ENCODE data around the gene ZBED3.

DNA sequence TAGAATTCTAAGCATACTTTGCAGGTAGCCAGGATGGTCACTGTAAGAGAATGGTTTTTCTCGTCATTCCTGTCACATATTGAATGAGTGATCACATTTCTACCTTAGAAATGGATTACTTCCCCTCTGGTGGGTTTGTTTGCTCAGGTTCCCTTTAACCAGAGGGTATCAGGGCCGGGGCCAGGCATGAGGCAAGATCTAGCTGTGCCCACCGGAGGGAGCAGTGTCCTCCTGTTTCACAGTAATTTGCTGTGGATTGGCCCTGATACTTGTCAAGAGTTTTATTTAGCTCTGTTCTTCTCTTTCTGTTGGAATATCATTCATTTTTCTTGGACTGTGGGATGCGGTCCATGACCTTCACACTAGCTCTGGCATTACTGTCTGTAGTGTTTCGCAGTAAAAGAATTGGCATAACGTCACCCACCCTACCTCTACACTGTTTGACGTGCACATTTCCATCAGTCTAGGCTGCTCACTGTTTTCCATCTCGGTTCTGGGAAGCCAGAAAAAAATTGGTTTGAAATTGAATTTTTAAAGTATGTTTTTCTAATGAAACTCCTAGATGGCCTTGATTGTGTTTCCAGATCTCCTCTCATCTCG lies 42.4 kb upstream of the ZBED3 start:
- TF ChIP-seq, protein P1, sequence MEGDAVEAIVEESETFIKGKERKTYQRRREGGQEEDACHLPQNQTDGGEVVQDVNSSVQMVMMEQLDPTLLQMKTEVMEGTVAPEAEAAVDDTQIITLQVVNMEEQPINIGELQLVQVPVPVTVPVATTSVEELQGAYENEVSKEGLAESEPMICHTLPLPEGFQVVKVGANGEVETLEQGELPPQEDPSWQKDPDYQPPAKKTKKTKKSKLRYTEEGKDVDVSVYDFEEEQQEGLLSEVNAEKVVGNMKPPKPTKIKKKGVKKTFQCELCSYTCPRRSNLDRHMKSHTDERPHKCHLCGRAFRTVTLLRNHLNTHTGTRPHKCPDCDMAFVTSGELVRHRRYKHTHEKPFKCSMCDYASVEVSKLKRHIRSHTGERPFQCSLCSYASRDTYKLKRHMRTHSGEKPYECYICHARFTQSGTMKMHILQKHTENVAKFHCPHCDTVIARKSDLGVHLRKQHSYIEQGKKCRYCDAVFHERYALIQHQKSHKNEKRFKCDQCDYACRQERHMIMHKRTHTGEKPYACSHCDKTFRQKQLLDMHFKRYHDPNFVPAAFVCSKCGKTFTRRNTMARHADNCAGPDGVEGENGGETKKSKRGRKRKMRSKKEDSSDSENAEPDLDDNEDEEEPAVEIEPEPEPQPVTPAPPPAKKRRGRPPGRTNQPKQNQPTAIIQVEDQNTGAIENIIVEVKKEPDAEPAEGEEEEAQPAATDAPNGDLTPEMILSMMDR (IDR thresholded peaks at IDR 0.05; ENCODE audit: insufficient read depth, low read depth, low read length): peak; percentile 25
- TF ChIP-seq EZH2 (IDR thresholded peaks at IDR 0.05; ENCODE audit: insufficient read depth, low read length): no peak
